Stimulated activated naive CD8-positive, alpha-beta T cell treated with anti-CD3 and anti-CD28 coated beads, Interleukin-15, amount 100 ng/mL, for 72 hours (primary cell): ENCODE results near the gene MED12L.

Experiments
- ATAC-seq: fragments of 150-1000 bp; cut with Tn5 transposase; 2 replicates; pipeline ENCODE4 v1.10.0; 2021; ENCODE audit warnings: mild to moderate bottlenecking, moderate library complexity
- DNase-seq, 2 donors: peaks; one replicate each; pipeline ENCODE4 v3.0.0; 2021 to 2022
- H3K27ac Mint-ChIP-seq, 2 donors: one replicate each; pipeline ENCODE4 v1.8.0; 2022; ENCODE audit warnings: mild to moderate bottlenecking in 2 of 2, mixed read lengths in 2 of 2, moderate library complexity in 2 of 2
- H3K27me3 Mint-ChIP-seq: one replicate; pipeline ENCODE4 v1.8.0; 2022; ENCODE audit warnings: mixed read lengths
- H3K4me1 Mint-ChIP-seq: one replicate; pipeline ENCODE4 v1.8.0; 2022; ENCODE audit warnings: mild to moderate bottlenecking, mixed read lengths
- H3K4me3 Mint-ChIP-seq, 2 donors: one replicate each; pipeline ENCODE4 v1.8.0; 2022; ENCODE audit warnings: mild to moderate bottlenecking in 2 of 2, mixed read lengths in 2 of 2, moderate library complexity in 1 of 2
- H3K9me3 Mint-ChIP-seq, 2 donors: one replicate each; pipeline ENCODE4 v1.8.0; 2022; ENCODE audit warnings: mixed read lengths in 2 of 2

The MED12L gene

DNA sequence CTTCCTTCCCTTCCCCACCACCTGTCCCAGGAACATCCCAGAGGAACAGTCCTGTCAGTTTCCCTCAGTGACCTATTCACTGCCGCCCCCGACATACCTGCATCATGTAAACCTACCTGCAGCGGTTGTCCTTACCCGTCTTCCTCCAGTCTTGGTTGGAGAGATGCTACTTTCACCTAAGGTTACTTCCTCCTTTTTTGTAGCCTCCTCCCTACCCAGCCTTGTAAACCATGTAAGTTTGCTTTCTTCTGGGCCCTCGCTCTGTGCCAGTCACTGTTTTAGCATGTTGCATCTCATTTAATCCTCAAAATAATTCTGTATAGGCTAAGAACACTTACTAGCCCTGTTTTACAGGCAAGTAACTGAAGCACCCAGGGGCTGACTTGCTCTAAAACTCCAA lies 59.3 kb downstream of the MED12L start:
- Mint-ChIP-seq H3K9me3 (no peaks in the 10 kb centered on the region), H3K27ac (no peak overlapping the region), H3K27me3 (no peaks in the 10 kb centered on the region), H3K4me3 (no peak overlapping the region), H3K4me1 (no peaks in the 10 kb centered on the region)
- DNase-seq (no peak), ATAC-seq (no peak)

DNA sequence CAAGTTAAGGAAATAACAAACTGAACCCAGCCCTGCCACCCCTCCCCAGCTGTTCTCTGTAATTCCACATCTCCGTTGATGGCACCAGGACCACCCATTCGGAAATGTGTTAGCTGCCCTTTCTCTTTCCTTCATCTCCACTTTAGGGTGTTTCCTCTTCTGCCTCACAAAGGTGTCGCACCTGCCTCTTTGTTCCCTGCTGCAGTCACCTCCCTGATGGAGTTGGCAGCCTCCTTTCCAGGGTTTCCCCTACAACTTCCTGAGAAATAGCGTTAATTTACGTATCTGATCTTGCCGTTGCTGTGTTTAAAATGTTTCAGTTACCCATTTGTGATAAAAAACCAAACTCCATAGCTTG lies 60.2 kb downstream of the MED12L start:
- no peaks in the 10 kb centered on the region for H3K27me3 Mint-ChIP-seq
- no peaks in the 10 kb centered on the region for H3K4me1 Mint-ChIP-seq
- DNase-seq: no peak

DNA sequence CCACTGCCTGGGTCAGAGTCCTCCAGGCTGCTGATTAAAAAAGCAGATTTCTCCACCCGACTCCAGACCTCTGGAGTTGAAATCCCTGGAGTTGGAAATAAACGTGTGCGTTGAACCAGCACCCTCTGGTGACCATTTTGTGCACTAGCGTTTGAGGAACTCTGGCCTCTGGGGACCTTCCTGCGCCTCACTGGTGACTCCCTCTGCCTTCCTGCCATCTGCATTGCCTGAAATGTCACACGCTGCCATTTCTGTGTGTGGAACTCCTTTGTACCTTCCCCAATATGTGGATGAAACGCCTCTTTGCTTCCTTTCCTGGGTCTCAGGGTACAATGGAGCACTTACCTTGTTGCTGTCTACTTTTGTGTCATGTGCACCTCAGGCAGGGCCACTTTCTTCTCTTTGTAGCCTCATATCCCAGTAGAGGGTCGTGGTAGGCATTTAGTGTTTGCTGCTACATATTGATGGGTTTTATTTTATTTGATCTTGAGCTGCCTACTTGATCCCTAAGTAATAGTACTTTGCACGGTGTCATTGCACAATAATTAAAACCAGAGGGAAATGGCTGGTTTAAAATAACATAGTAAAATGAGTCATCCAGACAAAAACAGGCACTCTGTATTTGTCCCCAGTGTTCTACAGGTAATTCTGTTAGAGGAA lies 60.7 kb downstream of the MED12L start:
- no peak overlapping the region for H3K4me3 Mint-ChIP-seq
- no peaks in the 10 kb centered on the region for H3K27me3 Mint-ChIP-seq
- peak; percentile 37 to 57 for DNase-seq
- H3K9me3 Mint-ChIP-seq: no peaks in the 10 kb centered on the region
- peak; percentile 93 for ATAC-seq
- H3K27ac Mint-ChIP-seq: no peak overlapping the region
- H3K4me1 Mint-ChIP-seq: no peaks in the 10 kb centered on the region

More for the DNA sequence above, 60.2 kb downstream of the MED12L start:
- no peak overlapping the region for H3K4me3 Mint-ChIP-seq
- H3K27ac Mint-ChIP-seq: no peak overlapping the region
- ATAC-seq: no peak
- no peaks in the 10 kb centered on the region for H3K9me3 Mint-ChIP-seq

DNA sequence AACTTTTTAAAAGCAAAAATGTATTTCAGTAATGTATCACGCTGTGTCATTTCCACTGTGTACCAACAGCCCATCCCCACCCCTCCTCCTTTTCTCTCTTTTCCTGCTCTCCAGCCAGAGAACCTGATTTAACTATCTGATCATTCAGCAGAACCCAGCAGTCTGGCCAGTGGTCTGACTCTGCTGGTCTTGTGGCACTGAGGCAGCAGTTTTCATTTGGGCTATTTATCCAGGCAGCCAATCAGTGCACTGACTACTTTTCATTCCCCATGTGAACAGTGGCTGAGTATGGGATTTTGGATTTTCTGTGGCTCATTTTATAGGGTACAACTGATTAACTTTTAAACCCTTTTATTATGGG lies 61.2 kb downstream of the MED12L start:
- no peak for ATAC-seq

DNA sequence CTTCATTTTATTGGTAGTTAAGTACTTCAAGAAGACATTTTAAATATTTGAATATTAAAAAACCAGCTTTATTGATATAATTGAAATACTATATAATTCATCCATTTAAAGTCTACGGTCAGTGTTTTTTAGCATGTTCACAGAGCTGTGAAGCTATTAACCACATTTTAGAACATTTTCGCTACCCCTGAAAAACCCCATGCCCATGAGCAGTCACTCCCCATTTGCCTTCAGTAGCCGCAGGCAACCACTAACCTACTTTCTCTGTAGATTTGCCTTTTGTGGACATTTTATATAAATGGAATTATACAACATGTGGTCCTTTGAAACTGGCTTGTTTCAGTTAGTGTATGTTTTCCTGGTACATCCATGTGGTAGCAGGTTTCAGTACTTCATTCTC lies 61.8 kb downstream of the MED12L start:
- Mint-ChIP-seq H3K4me3 (no peak overlapping the region), H3K27me3 (no peaks in the 10 kb centered on the region), H3K9me3 (no peaks in the 10 kb centered on the region), H3K4me1 (no peaks in the 10 kb centered on the region), H3K27ac (no peak overlapping the region)
- ATAC-seq (no peak), DNase-seq (no peak)

More for the DNA sequence above, 61.2 kb downstream of the MED12L start:
- Mint-ChIP-seq H3K9me3 (no peaks in the 10 kb centered on the region), H3K27ac (no peak overlapping the region), H3K27me3 (no peaks in the 10 kb centered on the region), H3K4me1 (no peaks in the 10 kb centered on the region), H3K4me3 (no peak overlapping the region)
- DNase-seq: no peak

DNA sequence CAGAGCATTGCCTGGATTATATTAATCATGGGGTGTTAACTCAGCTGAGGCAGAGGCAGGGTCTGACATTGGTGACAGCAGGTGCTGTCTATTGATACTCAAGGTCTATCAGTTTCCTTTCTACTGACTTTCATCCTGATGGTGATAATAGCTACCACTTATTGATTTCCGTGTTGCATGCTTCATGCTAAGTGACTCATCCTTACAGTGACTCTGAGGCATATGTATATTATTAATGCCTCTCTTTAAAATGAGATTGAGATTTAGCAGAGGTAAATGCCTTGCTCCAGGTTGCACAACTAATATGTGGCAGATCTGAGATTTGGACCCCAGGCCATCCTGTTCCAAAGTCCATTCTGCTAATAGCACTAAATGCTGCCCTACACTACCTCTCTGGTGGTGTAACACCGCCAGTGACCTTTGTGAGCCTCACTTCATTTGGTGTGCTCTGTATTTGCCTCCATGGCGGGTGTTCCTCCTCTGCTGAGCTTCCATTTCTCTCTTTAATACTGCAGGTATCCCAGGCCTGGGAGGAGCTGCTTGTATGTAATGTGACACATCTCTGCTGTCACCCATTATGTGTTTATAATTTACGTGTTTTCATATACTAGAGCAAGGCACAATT lies 67.1 kb downstream of the MED12L start:
- H3K27ac Mint-ChIP-seq: peak overlapping the region in 1 of 2 donors; percentile 42
- DNase-seq (no peak), ATAC-seq (no peak)
- peaks cover 10% of the 10 kb centered on the region for H3K27me3 Mint-ChIP-seq
- H3K9me3 Mint-ChIP-seq: no peaks in the 10 kb centered on the region
- H3K4me3 Mint-ChIP-seq: no peak overlapping the region
- H3K4me1 Mint-ChIP-seq: no peaks in the 10 kb centered on the region

DNA sequence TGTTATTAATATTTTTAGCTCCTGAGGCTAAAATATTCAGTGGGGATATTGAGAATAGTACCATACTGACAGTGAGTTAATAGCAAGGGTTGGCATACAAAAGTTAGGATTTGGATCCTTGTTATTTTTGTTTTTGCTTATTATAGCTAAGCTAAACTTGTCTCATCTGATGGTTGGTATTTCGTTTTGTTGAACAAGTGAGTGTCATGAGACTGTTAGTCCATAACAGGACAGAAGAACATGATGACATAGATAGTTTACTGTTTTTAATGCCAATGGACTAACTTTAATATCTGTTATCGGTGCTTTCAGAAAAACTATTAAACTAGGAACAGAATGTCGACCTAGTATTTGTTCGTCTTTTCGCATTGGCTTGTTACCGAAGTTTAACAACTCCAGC lies 69.1 kb downstream of the MED12L start:
- Mint-ChIP-seq H3K4me3 (no peak overlapping the region), H3K9me3 (no peaks in the 10 kb centered on the region), H3K4me1 (no peaks in the 10 kb centered on the region), H3K27me3 (peaks cover 10% of the 10 kb centered on the region), H3K27ac (no peak overlapping the region)
- no peak for ATAC-seq
- no peak for DNase-seq

DNA sequence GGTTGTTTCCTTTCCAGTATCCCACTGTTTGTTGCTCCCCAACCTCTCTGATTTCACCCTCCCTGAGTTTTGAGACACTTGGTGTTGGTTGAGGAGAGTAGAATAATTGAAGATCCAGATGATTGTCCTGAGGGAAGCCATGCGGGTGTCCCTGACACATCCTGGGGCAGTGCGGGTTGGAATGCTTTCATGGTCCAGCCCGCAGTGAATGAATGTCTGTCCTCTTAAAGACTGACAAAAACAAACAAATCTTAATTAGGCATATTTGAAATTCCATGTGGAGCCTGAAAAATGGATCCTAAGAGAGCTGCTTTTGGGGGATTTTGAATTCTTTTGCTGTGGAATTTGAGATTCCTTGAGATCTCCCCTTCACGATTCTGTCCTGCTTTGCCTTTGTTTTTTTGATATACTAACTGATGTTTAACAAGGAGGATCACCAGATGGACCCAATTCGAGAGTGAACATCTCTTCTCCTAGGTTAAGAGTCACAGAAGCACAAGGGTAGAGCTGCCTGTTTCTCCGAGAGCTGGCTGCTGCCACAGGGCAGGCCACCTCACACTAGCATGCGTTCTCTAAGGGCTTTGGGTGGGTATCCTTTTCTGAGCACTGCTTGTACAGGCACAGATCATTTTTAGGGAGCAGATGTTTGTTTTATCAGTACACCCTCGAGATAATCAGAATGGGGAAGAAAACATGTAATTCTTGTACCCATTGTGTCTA lies 70.1 kb downstream of the MED12L start:
- Mint-ChIP-seq H3K27me3 (peaks cover 14% of the 10 kb centered on the region), H3K27ac (no peak overlapping the region), H3K4me1 (no peaks in the 10 kb centered on the region), H3K4me3 (no peak overlapping the region), H3K9me3 (no peaks in the 10 kb centered on the region)
- ATAC-seq: no peak
- no peak for DNase-seq

DNA sequence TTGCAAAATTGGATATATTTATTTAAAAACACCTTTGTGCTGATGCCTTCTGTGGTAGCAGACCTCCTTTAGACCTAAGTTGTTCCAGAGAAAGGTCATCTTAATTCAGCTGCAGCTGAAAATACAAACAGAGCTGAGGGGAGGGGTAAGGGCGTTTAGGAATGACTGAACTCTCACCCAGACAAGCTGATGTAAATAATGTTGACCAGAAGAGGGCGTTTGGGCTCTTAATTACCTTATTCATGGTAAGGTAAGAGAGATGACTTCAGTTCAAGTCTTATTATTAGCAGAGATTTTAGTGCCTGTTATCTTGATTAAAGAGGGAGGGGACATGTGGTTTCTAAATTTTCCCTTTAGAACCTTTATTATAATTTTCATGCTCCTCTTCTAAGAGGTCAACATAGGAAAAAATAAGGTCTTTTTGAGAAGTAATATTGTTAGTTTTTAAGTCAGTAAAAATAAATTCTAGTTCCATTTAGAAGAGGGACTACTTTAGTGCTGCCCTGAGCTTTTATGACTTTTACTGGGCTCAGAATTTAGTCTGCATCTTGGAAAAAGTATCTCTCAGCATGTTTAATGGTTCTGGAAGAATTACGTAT lies 71.3 kb downstream of the MED12L start:
- ATAC-seq (peak; percentile 87), DNase-seq (peak in 1 of 2 donors; percentile 35)
- peaks cover 21% of the 10 kb centered on the region for H3K27me3 Mint-ChIP-seq
- H3K27ac Mint-ChIP-seq: no peak overlapping the region
- H3K4me3 Mint-ChIP-seq: no peak overlapping the region
- no peaks in the 10 kb centered on the region for H3K9me3 Mint-ChIP-seq
- H3K4me1 Mint-ChIP-seq: no peaks in the 10 kb centered on the region

DNA sequence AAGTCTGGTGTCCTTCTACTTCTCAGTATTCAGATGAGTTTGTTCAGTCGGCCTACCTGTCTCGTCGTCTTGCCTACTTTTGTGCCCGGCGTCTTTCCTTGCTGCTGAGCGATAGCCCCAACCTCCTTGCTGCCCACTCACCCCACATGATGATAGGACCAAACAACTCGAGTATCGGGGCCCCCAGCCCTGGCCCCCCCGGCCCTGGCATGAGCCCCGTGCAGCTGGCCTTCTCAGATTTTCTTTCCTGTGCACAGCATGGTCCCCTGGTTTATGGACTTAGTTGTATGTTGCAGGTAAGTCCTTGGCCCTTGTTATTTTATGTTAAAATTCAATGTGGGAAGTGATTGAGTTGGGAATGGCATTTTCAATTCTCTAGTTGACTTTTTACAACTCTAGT lies 74.3 kb downstream of the MED12L start:
- H3K27ac Mint-ChIP-seq: no peak overlapping the region
- ATAC-seq (no peak), DNase-seq (no peak)
- no peaks in the 10 kb centered on the region for H3K4me1 Mint-ChIP-seq
- H3K27me3 Mint-ChIP-seq: peaks cover 21% of the 10 kb centered on the region
- H3K9me3 Mint-ChIP-seq: no peaks in the 10 kb centered on the region
- H3K4me3 Mint-ChIP-seq: no peak overlapping the region

DNA sequence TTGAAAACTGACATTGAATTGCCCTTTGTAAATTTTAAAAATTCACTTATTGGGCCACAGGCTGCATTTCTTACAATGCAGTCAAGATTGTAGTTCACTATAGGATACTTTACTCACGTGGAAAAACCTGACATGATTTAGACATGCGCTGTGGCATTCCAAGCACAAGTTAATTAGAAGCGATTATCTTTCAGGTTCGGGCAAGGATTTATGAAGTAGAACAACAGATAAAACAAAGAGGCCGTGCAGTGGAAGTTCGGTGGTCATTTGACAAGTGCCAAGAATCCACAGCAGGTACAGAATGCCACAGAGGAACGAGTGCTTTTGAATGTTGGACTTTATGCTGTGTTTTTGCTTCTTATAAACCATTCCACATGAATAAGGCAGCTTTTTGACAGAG lies 79.8 kb downstream of the MED12L start:
- Mint-ChIP-seq H3K27ac (no peak overlapping the region), H3K9me3 (no peaks in the 10 kb centered on the region), H3K27me3 (peaks cover 11% of the 10 kb centered on the region), H3K4me3 (no peak overlapping the region), H3K4me1 (peaks cover 23% of the 10 kb centered on the region)
- DNase-seq (no peak), ATAC-seq (no peak)

DNA sequence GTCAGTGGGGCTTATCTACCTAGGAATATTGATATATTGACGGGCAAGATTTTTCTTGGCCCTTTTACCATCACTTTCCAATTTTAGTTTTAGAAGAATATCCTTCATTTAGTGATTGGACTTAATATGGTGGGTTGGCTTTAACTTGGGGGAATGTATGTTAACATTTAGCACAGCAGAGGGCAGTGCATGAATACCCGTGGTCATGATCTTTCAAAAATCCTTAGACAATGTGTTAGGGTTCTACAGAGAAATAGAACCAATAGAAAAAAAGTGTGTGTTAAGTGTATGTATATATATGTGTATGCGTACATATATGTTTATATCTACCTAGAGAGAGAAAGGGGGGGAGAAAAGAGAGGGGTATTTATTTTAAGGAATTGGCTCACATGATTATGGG lies 80.7 kb downstream of the MED12L start:
- Mint-ChIP-seq H3K27me3 (peaks cover 1% of the 10 kb centered on the region), H3K9me3 (no peaks in the 10 kb centered on the region), H3K4me1 (peaks cover 33% of the 10 kb centered on the region), H3K27ac (peak overlapping the region in 1 of 2 donors; percentile 75), H3K4me3 (no peak overlapping the region)
- ATAC-seq (no peak), DNase-seq (no peak)

DNA sequence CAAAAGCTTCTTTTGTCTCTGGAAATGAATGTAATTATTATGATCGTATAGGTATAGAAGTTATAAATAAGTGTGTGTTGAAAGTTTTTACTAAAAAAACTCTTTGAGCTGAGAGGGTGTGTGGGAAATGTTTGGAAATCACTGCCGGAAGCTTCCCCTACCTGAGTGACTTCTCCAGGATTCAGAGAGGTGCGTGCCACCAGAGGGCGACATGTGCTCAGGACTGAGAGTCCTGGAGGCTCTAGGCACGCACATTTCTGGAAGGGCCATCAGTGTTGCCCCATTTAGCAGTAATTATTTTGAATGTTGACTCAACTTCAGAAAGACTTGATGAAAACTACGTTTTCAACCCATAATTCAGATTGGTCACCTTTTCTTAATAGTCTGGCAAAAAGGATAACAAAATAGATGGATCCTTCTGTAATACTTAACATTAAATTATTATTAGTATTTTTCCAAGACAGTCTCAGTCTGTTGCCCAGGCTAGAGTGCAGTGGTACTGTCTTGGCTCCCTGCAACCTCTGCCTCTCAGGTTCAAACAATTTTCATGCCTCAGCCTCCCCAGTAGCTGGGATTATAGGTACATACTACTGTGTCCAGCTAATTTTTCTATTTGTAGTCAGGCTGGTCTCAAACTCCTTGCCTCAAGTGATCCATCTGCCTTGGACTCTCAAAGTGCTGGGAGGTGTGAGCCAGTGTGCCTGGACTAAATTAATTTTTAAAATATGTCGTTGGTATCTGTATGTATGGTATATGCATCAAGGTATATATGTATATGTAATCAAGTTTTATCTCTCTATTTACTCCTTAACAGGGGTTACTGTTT lies 83.0 kb downstream of the MED12L start:
- H3K4me1 Mint-ChIP-seq: peaks cover 53% of the 10 kb centered on the region
- H3K9me3 Mint-ChIP-seq: no peaks in the 10 kb centered on the region
- no peak overlapping the region for H3K4me3 Mint-ChIP-seq
- peak; percentile 77 for ATAC-seq
- H3K27me3 Mint-ChIP-seq: no peaks in the 10 kb centered on the region
- H3K27ac Mint-ChIP-seq: no peak overlapping the region
- peak; percentile 69 to 77 for DNase-seq

DNA sequence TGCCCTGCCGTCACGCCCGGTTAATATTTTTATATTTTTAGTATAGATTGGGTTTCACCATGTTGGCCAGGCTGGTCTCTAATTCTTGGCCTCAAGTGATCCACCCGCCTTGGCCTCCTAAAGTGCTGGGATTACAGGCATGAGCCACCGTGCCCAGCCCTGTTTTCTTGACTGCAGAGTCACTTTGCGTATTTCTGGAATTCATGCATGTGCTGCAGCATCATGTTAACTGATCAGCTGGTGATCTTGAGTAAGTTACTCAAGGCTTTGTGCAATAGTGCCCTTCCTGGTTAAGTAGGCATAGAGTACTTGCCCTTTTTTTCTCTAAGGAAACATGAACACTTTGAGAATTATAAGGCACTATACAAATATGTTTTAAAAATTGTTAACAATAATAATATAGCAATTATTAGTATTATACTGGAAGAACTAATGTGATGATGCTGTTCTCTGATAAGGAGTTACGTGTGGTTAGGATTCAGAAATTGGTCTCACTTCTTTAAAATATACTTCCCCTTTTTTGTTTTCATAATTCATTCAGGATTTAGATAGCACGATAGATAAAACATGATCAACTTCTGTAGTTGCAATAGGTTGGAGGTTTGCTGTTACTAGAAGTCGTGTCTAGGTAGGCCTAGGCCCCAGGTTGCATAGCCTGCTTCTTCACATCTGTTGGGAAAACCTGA lies 83.9 kb downstream of the MED12L start:
- Mint-ChIP-seq H3K27ac (peak overlapping the region; percentile 60 to 80), H3K9me3 (no peaks in the 10 kb centered on the region), H3K27me3 (no peaks in the 10 kb centered on the region), H3K4me1 (peaks cover 53% of the 10 kb centered on the region), H3K4me3 (peak overlapping the region; percentile 36 to 70)
- DNase-seq: no peak
- no peak for ATAC-seq
